ENCODE measurements around the gene EGFL8. TPM values are rescaled to one million over a fixed set of nuclear protein-coding genes. Genes with fewer than 3 reads are reported as not detected.

EGFL8 gene
- total RNA-seq, 2 donors from 2014 or later: 4.8 to 5.2 TPM

DNA sequence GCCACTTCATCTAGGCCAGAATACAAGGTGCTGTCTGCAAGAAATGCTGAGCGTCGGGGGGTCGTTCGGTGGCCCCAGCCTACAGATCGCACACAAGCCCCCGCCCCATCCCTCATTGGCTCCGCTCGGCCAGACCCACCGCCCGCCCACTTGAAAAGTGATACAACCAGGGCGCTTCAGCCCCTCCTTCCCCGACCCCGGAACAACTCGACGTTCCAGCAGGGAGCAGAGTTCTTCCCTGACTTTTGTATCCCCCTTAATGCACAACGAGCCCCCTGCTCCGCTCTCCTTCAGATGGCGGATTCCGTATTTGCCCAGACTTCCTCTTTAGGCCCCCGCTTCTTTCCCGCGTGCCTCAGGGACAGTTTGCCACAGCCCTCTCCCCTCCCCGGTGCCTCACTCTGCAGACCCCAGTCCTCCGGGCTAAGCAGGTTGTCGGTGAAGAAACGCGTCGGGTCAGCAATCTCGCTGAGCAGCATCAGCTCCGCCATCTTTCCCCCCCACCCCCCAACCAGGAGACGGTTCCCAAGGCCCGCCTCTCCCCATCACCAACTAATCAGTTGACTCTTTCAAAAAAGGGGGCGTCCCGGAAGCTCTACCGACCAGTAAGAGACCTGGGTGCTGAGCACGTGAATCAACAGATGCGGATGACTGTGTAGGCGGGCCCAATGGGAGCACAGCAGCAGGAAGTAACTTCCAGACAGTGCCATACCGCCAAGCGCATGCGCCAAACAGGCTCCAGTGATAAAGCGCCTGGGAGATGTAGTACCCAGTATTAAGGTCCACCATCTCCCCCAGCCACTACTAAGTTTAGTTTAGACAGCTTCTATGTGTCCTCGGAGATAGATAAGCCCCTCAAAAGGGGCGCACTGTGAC lies 36.4 kb upstream of the EGFL8 start, which contains the start of gene ATF6B:
TSS of gene ATF6B (minus strand) at position 530 of the 876 bp plus-strand sequence. CDS start at position 491, 39 bp downstream.
- H3K27ac ChIP-seq: peak within 1 kb of the TSS; percentile 90 to 96
- H3K9me3 ChIP-seq: no peaks in the 10 kb centered on the region
- DNase-seq (ENCODE audit: low spot score): peak; percentile 100
- peaks cover 27% of the 10 kb centered on the region for H3K36me3 ChIP-seq
- H3K4me3 ChIP-seq: peak within 1 kb of the TSS; percentile 71 to 99
- TF ChIP-seq, protein P1, sequence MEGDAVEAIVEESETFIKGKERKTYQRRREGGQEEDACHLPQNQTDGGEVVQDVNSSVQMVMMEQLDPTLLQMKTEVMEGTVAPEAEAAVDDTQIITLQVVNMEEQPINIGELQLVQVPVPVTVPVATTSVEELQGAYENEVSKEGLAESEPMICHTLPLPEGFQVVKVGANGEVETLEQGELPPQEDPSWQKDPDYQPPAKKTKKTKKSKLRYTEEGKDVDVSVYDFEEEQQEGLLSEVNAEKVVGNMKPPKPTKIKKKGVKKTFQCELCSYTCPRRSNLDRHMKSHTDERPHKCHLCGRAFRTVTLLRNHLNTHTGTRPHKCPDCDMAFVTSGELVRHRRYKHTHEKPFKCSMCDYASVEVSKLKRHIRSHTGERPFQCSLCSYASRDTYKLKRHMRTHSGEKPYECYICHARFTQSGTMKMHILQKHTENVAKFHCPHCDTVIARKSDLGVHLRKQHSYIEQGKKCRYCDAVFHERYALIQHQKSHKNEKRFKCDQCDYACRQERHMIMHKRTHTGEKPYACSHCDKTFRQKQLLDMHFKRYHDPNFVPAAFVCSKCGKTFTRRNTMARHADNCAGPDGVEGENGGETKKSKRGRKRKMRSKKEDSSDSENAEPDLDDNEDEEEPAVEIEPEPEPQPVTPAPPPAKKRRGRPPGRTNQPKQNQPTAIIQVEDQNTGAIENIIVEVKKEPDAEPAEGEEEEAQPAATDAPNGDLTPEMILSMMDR (IDR thresholded peaks at IDR 0.05): no peak
- H3K27me3 ChIP-seq: no peaks in the 10 kb centered on the region
- peaks cover 0 to 30% of the 10 kb centered on the region in 2 donors for H3K4me1 ChIP-seq

- Histone ChIP-seq H3K4me1 (peaks cover 0 to 30% of the 10 kb centered on the region in 2 donors), H3K27me3 (no peaks in the 10 kb centered on the region), H3K36me3 (peaks cover 18% of the 10 kb centered on the region), H3K9me3 (no peaks in the 10 kb centered on the region), H3K27ac (peak overlapping the region; percentile 90 to 96), H3K4me3 (peak overlapping the region in 1 of 2 donors; percentile 71)
- DNase-seq (ENCODE audit: low spot score): no peak
- TF ChIP-seq, protein P1 (IDR thresholded peaks at IDR 0.05): no peak
Observed at GRCh38 chr6:32128751-32129296, 35.6 kb upstream of the EGFL8 start.

GRCh38 chr6:32129297-32130088 lies 34.9 kb upstream of the EGFL8 start:
- DNase-seq (ENCODE audit: low spot score): peak; percentile 90
- TF ChIP-seq, protein P1 (IDR thresholded peaks at IDR 0.05): no peak
- H3K27ac ChIP-seq: peak overlapping the region; percentile 90 to 96

GRCh38 chr6:32131439-32131948 lies 32.9 kb upstream of the EGFL8 start:
- DNase-seq (ENCODE audit: low spot score): no peak
- no peaks in the 10 kb centered on the region for H3K9me3 ChIP-seq
- no peak overlapping the region for H3K4me3 ChIP-seq
- no peaks in the 10 kb centered on the region for H3K27me3 ChIP-seq
- H3K4me1 ChIP-seq: peaks cover 0 to 27% of the 10 kb centered on the region in 2 donors
- H3K27ac ChIP-seq: no peak overlapping the region
- TF ChIP-seq, protein P1 (IDR thresholded peaks at IDR 0.05): no peak
- H3K36me3 ChIP-seq: no peaks in the 10 kb centered on the region

More at GRCh38 chr6:32129297-32130088, 34.9 kb upstream of the EGFL8 start:
- Histone ChIP-seq H3K9me3 (no peaks in the 10 kb centered on the region), H3K36me3 (peaks cover 12% of the 10 kb centered on the region), H3K4me1 (peaks cover 0 to 30% of the 10 kb centered on the region in 2 donors), H3K27me3 (no peaks in the 10 kb centered on the region), H3K4me3 (peak overlapping the region; percentile 58 to 75)

- H3K36me3 ChIP-seq: no peaks in the 10 kb centered on the region
- TF ChIP-seq, protein P1 (IDR thresholded peaks at IDR 0.05): no peak
- no peak overlapping the region for H3K4me3 ChIP-seq
Observed at GRCh38 chr6:32132110-32132509, 32.3 kb upstream of the EGFL8 start.

More at GRCh38 chr6:32132110-32132509, 32.3 kb upstream of the EGFL8 start:
- no peak overlapping the region for H3K27ac ChIP-seq
- peaks cover 0 to 21% of the 10 kb centered on the region in 2 donors for H3K4me1 ChIP-seq
- DNase-seq (ENCODE audit: low spot score): no peak
- no peaks in the 10 kb centered on the region for H3K9me3 ChIP-seq
- no peaks in the 10 kb centered on the region for H3K27me3 ChIP-seq
